K562 (cell line): ENCODE results near the gene DNASE2B. TPM values are rescaled to one million over a fixed set of nuclear protein-coding genes. Genes with fewer than 3 reads are reported as not detected.

Source experiments
- ATAC-seq: fragments of 200-7000 bp; cut with Tn5 transposase; 3 replicates; pipeline ENCODE4 v1.9.1; 2020; ENCODE audit warnings: moderate library complexity
- BruUV-seq: library from RNA; stranded (reverse); fragments of 400-500 nt; replicated peaks from 2 replicates; lab custom pipeline; 2021; lab: Mats Ljungman, UMichigan
- CTCF ChIA-PET: fragments of 300-600 bp; formaldehyde crosslinking; extraction: SDS; loops from one replicate; lab custom pipeline; 2021; ENCODE audit warnings: low intra/inter-chr PET ratio; lab: Yijun Ruan, JAX
- POLR2A ChIA-PET: fragments of 300-600, 350-650 bp; sonication (Branson Sonifier 250); formaldehyde crosslinking; extraction: SDS; loops from one replicate; lab custom pipeline; 2021; ENCODE audit warnings: antibody characterized with exemption, inconsistent platforms; lab: Yijun Ruan, JAX
- DNase-seq, 4 experiments: peaks; one replicate each; pipeline versions ENCODE4 v3.0.0 to v3.0.0-alpha.2; 2011 to 2018; ENCODE audit warnings: low spot score in 3 of 4, mixed read lengths in 3 of 4; ENCODE audit errors: extremely low read depth in 1 of 4
- FAIRE-seq: peaks from 2 replicates; lab custom pipeline; 2011; peaks lifted over from hg19 to GRCh38; lab: Jason Lieb, UNC
- H2AFZ ChIP-seq: 2 replicates; pipeline ENCODE4 v1.6.0; 2011; ENCODE audit warnings: low read depth, low read length, control low read depth, inconsistent platforms
- H3K27ac ChIP-seq: fragments of 200-600 bp; 3 replicates; pipeline ENCODE4 v1.8.0; 2011; ENCODE audit warnings: low read depth, mild to moderate bottlenecking, control low read depth, inconsistent platforms, low read length, moderate library complexity, mixed read lengths; ENCODE audit errors: extremely low read depth
- H3K27me3 ChIP-seq, 2 experiments: fragments of 300-600 bp in 1 of 2; 2 replicates in 1 of 2; 3 replicates in 1 of 2; pipeline versions ENCODE4 v1.6.0 to v1.8.0; 2011; ENCODE audit warnings: inconsistent platforms in 2 of 2, low read length in 2 of 2, mild to moderate bottlenecking in 1 of 2, mixed read lengths in 1 of 2, moderate library complexity in 1 of 2; ENCODE audit not compliant: control insufficient read depth in 2 of 2, insufficient read depth in 2 of 2
- H3K36me3 ChIP-seq: fragments of 300-600 bp; 3 replicates; pipeline ENCODE4 v1.8.0; 2011; ENCODE audit warnings: mild to moderate bottlenecking, low read length, inconsistent platforms; ENCODE audit not compliant: control insufficient read depth, insufficient read depth
- H3K4me1 ChIP-seq, 2 experiments: fragments of 200-600 bp in 1 of 2; replicated peaks in 1 of 2; 2 replicates in 1 of 2; 3 replicates in 1 of 2; pipeline versions ENCODE4 v1.5.1 to v1.8.0; 2011; ENCODE audit warnings: inconsistent platforms in 2 of 2, low read length in 2 of 2, mild to moderate bottlenecking in 1 of 2, mixed read lengths in 1 of 2, moderate library complexity in 1 of 2; ENCODE audit not compliant: control insufficient read depth in 2 of 2, insufficient read depth in 2 of 2
- H3K4me2 ChIP-seq: 2 replicates; pipeline ENCODE4 v1.6.1; 2011; ENCODE audit warnings: low read length, control low read depth, inconsistent platforms, mixed read lengths; ENCODE audit not compliant: insufficient read depth
- H3K4me3 ChIP-seq: fragments of 200-600 bp; sonication (generic), shearing (Covaris generic); 2 replicates; pipeline ENCODE4 v1.5.1; 2016; ENCODE audit warnings: control low read depth, inconsistent platforms
- H3K79me2 ChIP-seq: fragments of 200-600 bp; 3 replicates; pipeline ENCODE4 v1.8.0; 2011; ENCODE audit warnings: low read length, inconsistent platforms; ENCODE audit not compliant: control insufficient read depth, insufficient read depth
- H3K9ac ChIP-seq, 2 experiments: 2 replicates each; pipeline versions ENCODE4 v1.6.0 to v1.6.1; 2011; ENCODE audit warnings: low read depth in 2 of 2, low read length in 2 of 2, control low read depth in 1 of 2, inconsistent platforms in 1 of 2, mild to moderate bottlenecking in 1 of 2, mixed read lengths in 1 of 2; ENCODE audit not compliant: insufficient read depth in 1 of 2
- H3K9me1 ChIP-seq: one replicate; pipeline ENCODE4 v1.6.0; 2011; ENCODE audit warnings: inconsistent platforms, mild to moderate bottlenecking, low read length, moderate library complexity; ENCODE audit not compliant: control insufficient read depth, insufficient read depth
- H3K9me3 ChIP-seq: replicated peaks from 2 replicates; pipeline ENCODE4 v1.5.1; 2011; ENCODE audit warnings: low read depth, low read length, inconsistent platforms; ENCODE audit not compliant: control insufficient read depth, insufficient read depth
- H4K20me1 ChIP-seq: replicated peaks from 2 replicates; pipeline ENCODE4 v1.6.1; 2011; ENCODE audit warnings: low read length, inconsistent platforms, mixed read lengths; ENCODE audit not compliant: control insufficient read depth, insufficient read depth
- GABPA ChIP-seq: fragments of 200-800 bp; sonication (Bioruptor generic); conservative IDR thresholded peaks from 2 replicates; pipeline ENCODE4 v1.6.1; 2016; ENCODE audit warnings: low read depth, missing genetic modification characterization, missing compliant biosample characterization
- MTA3 ChIP-seq: fragments of 450-650 bp; formaldehyde crosslinking; IDR thresholded peaks from 2 replicates; pipeline ENCODE4 v1.6.1; 2017; ENCODE audit warnings: mild to moderate bottlenecking, borderline replicate concordance
- NRF1 ChIP-seq, 2 experiments: fragments of 450-650 bp; IDR thresholded peaks in 1 of 2; conservative IDR thresholded peaks in 1 of 2; 2 replicates each; pipeline ENCODE4 v1.6.1; 2014; ENCODE audit warnings: mild to moderate bottlenecking in 2 of 2
- PHB2 ChIP-seq: fragments of 450-650 bp; IDR thresholded peaks from 2 replicates; pipeline ENCODE4 v1.6.1; 2017; ENCODE audit warnings: low read depth
- RAD51 ChIP-seq: fragments of 450-650 bp; IDR thresholded peaks from 2 replicates; pipeline ENCODE4 v1.7.1; 2016; ENCODE audit warnings: low read depth, mild to moderate bottlenecking, borderline replicate concordance
- RBM39 ChIP-seq: fragments of 200-400 bp; formaldehyde crosslinking; optimal IDR thresholded peaks from 2 replicates; pipeline ENCODE3; 2018; ENCODE audit warnings: low read depth, low read length
- WGBS: fragments of 100-300 bp; shearing (Covaris generic); methylation state at CpG from one replicate; pipeline ENCODE4 v1.1.6; 2016; ENCODE audit warnings: low coverage, mixed read lengths; ENCODE audit not compliant: insufficient coverage; ENCODE audit errors: missing lambda C conversion rate; 5-methylcytosine and 5-hydroxymethylcytosine counted together
- in situ Hi-C: fragments of 300-500 bp; cut with MboI; formaldehyde crosslinking; loops from 4 replicates; pipeline ENCODE4 v1.15.0; 2018; ENCODE audit warnings: inconsistent platforms, mixed read lengths
- intact Hi-C: fragments of 100-400 bp; cut with micrococcal nuclease; formaldehyde crosslinking; loops from 2 replicates; pipeline ENCODE4 v1.14.2; 2022
- polyA plus RNA-seq, 8 experiments: library from polyadenylated mRNA; depleted of rRNA in 4 of 8; stranded (reverse) in 5 of 8; unstranded in 3 of 8; fragments of >200 nt; fragmentation: Nextera tagmentation in 2 of 8; fragmentation: Illumina TruSeq in 1 of 8; extraction: Ambion mirVana in 2 of 8; extraction: Trizol in 1 of 8; gene quantifications; 2 replicates each; pipeline versions ENCODE4 v1.2.1 to v1.2.3, GENCODE V29; 2011 to 2014; ENCODE audit warnings: inconsistent platforms in 1 of 8, missing spikeins in 1 of 8
- total RNA-seq, 7 experiments: library from RNA; depleted of rRNA in 6 of 7; stranded (reverse); fragments of >200 nt in 6 of 7; fragmentation: Illumina TruSeq in 2 of 7; extraction: Trizol in 2 of 7; gene quantifications; 2 replicates each; pipeline versions ENCODE4 v1.2.1 to v1.2.3, GENCODE V29; 2011 to 2021; ENCODE audit warnings: low replicate concordance in 1 of 7
- TF ChIP-seq, protein P1 (sequence below), 2 experiments: fragments of 450-650 bp; conservative IDR thresholded peaks; 2 replicates each; pipeline ENCODE4 v1.6.1; 2017; ENCODE audit warnings: mild to moderate bottlenecking in 2 of 2, moderate library complexity in 2 of 2
- TF ChIP-seq, protein P2 (sequence below): fragments of 250-450 bp; sonication (Bioruptor Pico); IDR thresholded peaks from 2 replicates; pipeline ENCODE4 v1.8.0; 2022; ENCODE audit warnings: moderate library complexity, mild to moderate bottlenecking, inconsistent platforms
- TF ChIP-seq, protein P3 (sequence below), 3 experiments: IDR thresholded peaks in 2 of 3; conservative IDR thresholded peaks in 1 of 3; 2 replicates each; pipeline ENCODE4 v1.5.1; 2011 to 2012; ENCODE audit warnings: low read length in 3 of 3, mild to moderate bottlenecking in 3 of 3, control low read depth in 2 of 3, improper control_type of control experiment in 1 of 3, inconsistent platforms in 1 of 3, low read depth in 1 of 3, mixed read lengths in 1 of 3, moderate library complexity in 1 of 3; ENCODE audit not compliant: insufficient read depth in 2 of 3

Gene DNASE2B
- total and polyA plus RNA-seq, 9 of the 15 experiments (the other 6 are each of a cell fraction or from before 2014, with no cell fraction given), result not detected

DNA sequence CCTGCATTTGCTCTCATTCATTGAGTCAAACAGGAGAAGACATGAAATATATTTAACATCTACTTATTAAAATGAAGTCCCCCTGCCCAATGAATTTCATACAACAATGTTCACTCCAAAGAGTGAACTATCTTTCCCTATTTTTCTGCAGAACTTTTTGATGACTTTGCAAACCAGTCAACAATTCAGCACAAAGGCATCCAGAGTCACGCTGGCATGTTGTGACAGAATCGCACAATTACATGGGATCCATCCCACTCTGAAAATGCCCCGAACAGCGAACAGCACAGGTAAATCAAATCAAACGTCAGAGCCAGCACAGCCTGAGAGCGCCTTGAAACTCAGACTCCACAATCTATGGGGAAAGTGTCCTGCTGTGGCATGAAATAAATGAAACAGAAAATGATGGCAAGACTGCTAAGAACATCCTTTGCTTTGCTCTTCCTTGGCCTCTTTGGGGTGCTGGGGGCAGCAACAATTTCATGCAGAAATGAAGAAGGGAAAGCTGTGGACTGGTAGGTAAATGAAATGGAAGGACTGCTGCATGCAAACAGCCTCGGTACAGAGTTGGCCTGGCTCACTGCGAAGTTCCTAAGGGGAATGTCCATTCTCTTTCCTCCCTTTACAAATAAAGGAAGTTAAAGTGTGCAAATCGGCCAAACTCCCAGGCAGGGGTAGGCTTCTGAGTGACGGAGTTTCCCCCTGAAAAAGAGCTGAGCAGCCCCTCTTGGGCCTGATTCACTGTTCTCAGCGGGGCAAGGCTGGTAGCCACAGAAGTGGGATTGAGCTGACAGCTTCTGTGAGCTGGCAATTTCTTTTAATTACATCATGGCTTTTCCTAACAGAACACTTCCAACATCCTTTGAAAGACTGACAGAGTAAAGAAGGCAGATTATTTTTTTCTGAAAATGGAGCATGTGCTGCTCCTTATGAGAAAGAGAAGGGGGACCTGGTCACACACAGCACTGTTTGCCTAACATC is at the start of gene DNASE2B (continued):
- TF ChIP-seq, protein P1, sequence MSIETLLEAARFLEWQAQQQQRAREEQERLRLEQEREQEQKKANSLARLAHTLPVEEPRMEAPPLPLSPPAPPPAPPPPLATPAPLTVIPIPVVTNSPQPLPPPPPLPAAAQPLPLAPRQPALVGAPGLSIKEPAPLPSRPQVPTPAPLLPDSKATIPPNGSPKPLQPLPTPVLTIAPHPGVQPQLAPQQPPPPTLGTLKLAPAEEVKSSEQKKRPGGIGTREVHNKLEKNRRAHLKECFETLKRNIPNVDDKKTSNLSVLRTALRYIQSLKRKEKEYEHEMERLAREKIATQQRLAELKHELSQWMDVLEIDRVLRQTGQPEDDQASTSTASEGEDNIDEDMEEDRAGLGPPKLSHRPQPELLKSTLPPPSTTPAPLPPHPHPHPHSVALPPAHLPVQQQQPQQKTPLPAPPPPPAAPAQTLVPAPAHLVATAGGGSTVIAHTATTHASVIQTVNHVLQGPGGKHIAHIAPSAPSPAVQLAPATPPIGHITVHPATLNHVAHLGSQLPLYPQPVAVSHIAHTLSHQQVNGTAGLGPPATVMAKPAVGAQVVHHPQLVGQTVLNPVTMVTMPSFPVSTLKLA (conservative IDR thresholded peaks at IDR 0.05), result no peak
- TF ChIP-seq, all 486 proteins: peak for 10

DNA sequence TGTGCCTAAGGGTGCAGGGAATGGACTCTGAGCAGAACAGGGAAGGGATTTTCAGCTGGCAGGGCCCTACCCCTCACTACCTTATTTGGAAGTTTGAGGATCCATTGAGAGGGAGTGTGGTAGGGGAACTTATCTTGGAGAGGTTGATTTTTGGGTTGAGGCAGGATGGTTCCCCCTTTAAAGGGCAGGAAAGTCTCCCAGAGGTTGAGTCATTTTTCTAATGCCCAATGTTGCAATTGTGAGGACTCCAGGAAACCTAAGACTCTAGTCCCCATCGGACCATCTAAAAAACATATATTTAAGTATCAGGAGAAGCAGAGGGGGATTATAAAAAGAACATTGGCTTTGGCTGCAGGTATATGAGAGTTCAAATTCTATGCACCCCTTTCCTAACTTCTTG is 49.5 kb upstream of the DNASE2B start:
- intact Hi-C loops (no loop called here), in situ Hi-C loops (no loop called here)
- no peaks in the 10 kb centered on the region for H3K9me3 ChIP-seq
- FAIRE-seq, result no peak
- H3K9me1 ChIP-seq, result no peaks in the 10 kb centered on the region
- H3K27me3 ChIP-seq, result peaks cover 0 to 4% of the 10 kb centered on the region in 2 experiments; a peak in 2 of 5 replicates
- 0% methylated on average over 1 of the region's 1 CpG for WGBS
- H2AFZ ChIP-seq, result no peak overlapping the region
- H3K79me2 ChIP-seq, result no peaks in the 10 kb centered on the region
- ATAC-seq, result no peak
- H3K9ac ChIP-seq, result no peak overlapping the region
- no peak overlapping the region for H3K27ac ChIP-seq
- ChIA-PET POLR2A (interaction anchor here (0.5 kb wide), 1 partner anchor 645 kb away, joined by 3 read pairs; no protein-coding TSS in a partner anchor), CTCF (no interaction called here)
- TF ChIP-seq NRF1 (conservative IDR thresholded peaks at IDR 0.05 in 1 of 2, IDR thresholded peaks at IDR 0.05 in 1 of 2) (no peak), MTA3 (no peak), RAD51 (no peak), RBM39 (no peak), GABPA (tag) (no peak), PHB2 (no peak)
- TF ChIP-seq, protein P2, sequence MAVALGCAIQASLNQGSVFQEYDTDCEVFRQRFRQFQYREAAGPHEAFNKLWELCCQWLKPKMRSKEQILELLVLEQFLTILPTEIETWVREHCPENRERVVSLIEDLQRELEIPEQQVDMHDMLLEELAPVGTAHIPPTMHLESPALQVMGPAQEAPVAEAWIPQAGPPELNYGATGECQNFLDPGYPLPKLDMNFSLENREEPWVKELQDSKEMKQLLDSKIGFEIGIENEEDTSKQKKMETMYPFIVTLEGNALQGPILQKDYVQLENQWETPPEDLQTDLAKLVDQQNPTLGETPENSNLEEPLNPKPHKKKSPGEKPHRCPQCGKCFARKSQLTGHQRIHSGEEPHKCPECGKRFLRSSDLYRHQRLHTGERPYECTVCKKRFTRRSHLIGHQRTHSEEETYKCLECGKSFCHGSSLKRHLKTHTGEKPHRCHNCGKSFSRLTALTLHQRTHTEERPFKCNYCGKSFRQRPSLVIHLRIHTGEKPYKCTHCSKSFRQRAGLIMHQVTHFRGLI, result no peak
- TF ChIP-seq, protein P3, sequence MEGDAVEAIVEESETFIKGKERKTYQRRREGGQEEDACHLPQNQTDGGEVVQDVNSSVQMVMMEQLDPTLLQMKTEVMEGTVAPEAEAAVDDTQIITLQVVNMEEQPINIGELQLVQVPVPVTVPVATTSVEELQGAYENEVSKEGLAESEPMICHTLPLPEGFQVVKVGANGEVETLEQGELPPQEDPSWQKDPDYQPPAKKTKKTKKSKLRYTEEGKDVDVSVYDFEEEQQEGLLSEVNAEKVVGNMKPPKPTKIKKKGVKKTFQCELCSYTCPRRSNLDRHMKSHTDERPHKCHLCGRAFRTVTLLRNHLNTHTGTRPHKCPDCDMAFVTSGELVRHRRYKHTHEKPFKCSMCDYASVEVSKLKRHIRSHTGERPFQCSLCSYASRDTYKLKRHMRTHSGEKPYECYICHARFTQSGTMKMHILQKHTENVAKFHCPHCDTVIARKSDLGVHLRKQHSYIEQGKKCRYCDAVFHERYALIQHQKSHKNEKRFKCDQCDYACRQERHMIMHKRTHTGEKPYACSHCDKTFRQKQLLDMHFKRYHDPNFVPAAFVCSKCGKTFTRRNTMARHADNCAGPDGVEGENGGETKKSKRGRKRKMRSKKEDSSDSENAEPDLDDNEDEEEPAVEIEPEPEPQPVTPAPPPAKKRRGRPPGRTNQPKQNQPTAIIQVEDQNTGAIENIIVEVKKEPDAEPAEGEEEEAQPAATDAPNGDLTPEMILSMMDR (IDR thresholded peaks at IDR 0.05 in 2 of 3, conservative IDR thresholded peaks at IDR 0.05 in 1 of 3; ENCODE audit: insufficient read depth in 2 of 3, low read depth in 1 of 3, low read length in 3 of 3), result no peak
- no peak overlapping the region for H3K4me3 ChIP-seq
- no peak overlapping the region for H3K4me2 ChIP-seq
- H4K20me1 ChIP-seq, result no peaks in the 10 kb centered on the region
- no peak for DNase-seq
- no peaks in the 10 kb centered on the region for H3K36me3 ChIP-seq
- no TSS peak for BruUV-seq
- no peaks in the 10 kb centered on the region; a peak in 2 of 5 replicates for H3K4me1 ChIP-seq
